Measurements from ENCODE around the gene CNTROB. TPM values are rescaled to one million over a fixed set of nuclear protein-coding genes. Genes with fewer than 3 reads are reported as not detected.
"Not testable (repeated sequence)": the region's sequence is repeated elsewhere in the genome, so short reads cannot be mapped to it uniquely, and the experiment has no call there.

CNTROB gene
- polyA plus RNA-seq, 4 donors, result 44.2 to 67.3 (median 54.4) TPM

DNA sequence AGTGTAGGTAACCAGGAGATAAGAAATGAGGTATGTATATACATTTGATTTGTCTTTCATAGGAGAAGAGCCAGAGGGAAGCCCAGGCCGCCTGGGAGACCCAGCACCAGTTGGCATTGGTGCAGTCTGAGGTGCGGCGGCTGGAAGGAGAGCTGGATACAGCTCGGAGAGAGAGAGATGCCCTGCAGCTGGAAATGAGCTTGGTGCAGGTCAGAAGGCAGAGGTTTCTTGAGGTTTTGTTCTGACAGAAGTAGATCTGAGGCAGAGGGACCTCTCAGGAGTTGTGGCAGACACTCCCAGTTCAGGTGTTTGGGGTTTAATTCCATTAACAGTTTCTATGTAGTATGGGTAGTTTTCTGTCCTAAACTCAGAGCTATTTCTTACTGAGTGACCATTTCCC is 8.0 kb downstream of the CNTROB start:
- DNase-seq (ENCODE audit: low read depth in 4 of 4, low spot score in 3 of 4), result no peak

DNA sequence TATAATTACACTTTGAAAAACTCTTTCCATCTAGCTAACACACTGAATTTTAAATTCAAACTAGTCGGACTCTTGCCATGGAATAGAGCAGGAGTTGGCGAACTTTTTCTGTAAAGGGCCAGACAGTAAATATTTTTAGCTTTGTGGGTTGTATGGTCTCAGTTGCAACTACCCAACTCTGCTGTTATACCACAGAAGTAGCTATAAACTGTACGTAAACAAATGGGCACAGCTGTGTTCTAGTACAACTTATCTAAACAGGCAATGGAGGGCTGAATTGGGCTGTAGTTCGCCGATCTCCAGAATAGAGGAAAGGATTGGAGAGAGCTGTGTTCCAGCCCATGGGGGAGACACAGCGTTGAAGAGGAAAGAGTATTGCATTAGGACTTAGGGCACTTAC is 8.7 kb downstream of the CNTROB start:
- no peak for DNase-seq (ENCODE audit: low read depth in 4 of 4, low spot score in 3 of 4)

DNA sequence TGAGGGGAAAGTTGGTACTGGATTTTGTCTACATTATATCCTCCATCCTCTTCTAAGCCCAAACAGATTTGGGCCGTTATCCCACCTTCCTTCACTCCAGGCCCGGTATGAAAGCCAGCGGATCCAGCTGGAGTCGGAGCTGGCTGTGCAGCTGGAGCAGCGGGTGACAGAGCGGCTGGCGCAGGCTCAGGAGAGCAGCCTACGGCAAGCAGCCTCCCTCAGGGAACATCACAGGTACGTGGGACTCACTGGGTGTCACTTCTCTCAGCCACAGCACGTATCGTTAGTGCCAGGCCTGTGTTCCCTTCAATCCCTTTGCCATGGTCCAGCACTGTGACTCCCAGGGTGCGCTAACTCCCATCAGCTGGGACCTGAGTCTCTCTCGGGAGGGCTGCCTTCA is 11.3 kb downstream of the CNTROB start:
- no peak for DNase-seq (ENCODE audit: low read depth in 4 of 4, low spot score in 3 of 4)

DNA sequence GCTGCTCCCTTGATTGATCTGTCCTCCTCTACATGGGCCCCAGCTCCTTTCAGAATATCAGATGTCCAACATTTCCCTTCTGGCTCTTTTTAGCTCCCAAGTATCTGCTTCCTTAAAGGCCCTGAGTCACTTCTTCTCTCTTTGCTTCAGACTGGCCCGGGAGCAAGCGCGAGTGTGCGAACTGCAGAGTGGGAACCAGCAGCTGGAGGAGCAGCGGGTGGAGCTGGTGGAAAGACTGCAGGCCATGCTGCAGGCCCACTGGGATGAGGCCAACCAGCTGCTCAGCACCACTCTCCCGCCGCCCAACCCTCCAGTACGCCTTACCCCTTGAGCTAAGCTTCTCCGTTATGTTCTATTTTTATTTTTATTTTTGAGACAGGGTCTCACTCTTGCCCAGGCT is 12.3 kb downstream of the CNTROB start:
- no peak for DNase-seq (ENCODE audit: low read depth in 4 of 4, low spot score in 3 of 4)

DNA sequence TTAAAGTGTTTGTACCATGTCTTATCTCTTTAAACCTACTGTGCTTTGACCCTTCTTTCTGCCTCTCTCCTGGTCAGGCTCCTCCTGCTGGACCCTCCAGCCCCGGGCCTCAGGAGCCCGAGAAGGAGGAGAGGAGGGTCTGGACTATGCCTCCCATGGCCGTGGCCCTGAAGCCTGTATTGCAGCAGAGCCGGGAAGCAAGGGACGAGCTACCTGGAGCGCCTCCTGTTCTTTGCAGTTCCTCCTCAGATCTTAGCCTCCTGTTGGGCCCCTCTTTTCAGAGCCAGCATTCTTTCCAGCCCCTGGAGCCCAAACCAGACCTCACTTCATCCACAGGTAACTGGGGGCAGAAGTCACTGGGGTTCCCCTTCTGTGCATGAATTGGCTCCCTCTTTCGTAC is 13.6 kb downstream of the CNTROB start:
- DNase-seq (ENCODE audit: low read depth in 4 of 4, low spot score in 3 of 4), result no peak

DNA sequence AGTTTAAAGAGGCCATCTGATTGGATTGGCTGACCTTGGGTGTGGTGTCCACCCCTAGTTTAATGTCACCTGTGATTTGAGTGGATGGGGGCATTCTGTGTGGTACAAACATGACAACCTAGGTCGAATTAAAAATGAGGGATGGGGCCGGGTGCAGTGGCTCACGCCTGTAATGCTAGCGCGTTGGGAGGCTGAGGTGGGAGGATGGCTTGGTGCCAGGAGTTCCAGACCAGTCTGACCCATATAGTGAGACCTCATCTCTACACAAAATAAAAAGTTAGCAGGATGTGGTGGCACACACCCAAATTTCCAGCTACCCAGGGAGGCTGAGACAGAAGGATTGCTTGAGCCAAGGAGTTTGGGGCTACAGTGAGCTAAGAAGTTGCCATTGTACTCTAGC is 14.4 kb downstream of the CNTROB start:
- DNase-seq (ENCODE audit: low read depth in 4 of 4, low spot score in 3 of 4), result no peak

DNA sequence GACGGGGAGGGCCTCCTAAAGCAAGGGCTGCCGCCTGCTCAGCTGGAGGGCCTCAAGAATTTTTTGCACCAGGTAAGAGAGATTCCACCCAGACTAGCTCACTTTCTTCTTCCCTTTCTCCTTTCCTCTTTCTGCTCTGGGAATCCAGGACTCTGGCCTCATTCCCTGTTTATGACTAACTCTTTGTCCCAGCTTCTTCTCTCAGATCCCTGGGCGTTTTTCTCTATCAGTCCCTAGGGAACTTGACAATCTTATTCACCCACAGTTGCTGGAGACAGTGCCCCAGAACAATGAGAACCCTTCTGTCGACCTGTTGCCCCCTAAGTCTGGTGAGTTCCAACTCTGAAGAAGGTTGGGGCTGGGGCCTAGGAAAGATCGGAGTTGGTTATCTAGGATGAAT is 15.6 kb downstream of the CNTROB start:
- no peak for DNase-seq (ENCODE audit: low read depth in 4 of 4, low spot score in 3 of 4)

DNA sequence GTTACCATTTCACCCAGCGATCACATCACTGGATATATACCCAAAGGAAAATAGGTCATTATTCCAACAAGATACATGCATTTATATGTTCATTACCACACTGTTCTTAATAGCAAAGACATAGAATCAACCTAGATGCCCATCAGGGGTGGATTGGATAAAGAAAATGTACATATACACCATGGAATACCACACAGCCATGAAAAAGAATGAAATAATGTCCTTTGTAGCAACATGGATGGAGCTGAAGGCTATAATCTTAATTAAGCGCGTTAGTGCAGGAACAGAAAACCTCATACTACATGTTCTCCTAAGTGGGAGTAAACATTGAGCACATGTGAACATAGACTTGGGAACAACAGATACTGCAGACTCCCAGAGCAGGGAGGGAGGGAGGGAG is 18.6 kb downstream of the CNTROB start:
- DNase-seq (ENCODE audit: low read depth in 4 of 4, low spot score in 3 of 4), result no peak

DNA sequence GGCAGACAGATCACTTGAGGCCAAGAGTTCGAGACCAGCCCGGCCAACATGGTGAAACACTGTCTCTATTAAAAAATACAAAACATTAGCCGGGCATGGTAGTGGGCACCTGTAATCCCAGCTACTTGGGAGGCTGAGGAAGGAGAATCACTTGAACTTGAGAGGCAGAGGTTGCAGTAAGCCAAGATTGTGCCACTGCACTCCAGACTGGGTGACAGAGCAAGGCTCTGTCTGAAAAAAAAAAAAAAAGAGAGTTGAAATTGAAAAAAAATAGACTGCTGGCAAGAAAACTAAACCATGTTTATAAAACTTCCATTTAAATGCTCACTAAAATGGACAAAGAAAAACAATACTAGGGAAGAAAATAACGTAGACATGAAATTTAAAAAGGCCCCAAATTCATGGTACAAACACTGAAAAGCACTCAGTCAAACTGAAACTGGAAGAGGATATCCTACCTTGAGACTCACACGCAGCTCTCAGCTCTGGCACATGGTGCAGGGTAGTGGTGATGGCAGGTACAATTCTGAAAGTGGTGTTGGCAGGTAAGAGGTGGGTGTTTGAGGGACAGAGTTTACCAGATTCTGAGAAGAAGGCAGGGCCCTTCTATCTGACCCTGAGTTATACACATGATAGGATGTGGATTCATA is 19.3 kb downstream of the CNTROB start:
- DNase-seq (ENCODE audit: low read depth in 4 of 4, low spot score in 3 of 4), result no peak

DNA sequence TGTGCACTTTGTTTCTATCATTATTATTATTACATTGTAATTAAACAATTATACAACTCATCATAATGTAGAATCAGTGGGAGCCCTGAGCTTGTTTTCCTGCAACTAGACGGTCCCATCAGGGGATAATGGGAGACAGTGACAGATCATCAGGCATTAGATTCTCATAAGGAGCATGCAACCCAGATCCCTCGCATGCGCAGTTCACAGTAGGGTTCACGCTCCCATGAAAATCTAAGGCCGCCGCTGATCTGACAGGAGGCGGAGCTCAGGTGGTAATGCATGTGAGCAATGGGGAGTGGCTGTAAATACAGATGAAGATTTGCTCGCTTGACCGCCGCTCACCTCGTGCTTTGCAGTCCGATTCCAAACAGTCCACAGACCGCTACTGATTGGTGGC is 21.3 kb downstream of the CNTROB start:
- DNase-seq (ENCODE audit: low read depth in 4 of 4, low spot score in 3 of 4), result not testable (repeated sequence)

DNA sequence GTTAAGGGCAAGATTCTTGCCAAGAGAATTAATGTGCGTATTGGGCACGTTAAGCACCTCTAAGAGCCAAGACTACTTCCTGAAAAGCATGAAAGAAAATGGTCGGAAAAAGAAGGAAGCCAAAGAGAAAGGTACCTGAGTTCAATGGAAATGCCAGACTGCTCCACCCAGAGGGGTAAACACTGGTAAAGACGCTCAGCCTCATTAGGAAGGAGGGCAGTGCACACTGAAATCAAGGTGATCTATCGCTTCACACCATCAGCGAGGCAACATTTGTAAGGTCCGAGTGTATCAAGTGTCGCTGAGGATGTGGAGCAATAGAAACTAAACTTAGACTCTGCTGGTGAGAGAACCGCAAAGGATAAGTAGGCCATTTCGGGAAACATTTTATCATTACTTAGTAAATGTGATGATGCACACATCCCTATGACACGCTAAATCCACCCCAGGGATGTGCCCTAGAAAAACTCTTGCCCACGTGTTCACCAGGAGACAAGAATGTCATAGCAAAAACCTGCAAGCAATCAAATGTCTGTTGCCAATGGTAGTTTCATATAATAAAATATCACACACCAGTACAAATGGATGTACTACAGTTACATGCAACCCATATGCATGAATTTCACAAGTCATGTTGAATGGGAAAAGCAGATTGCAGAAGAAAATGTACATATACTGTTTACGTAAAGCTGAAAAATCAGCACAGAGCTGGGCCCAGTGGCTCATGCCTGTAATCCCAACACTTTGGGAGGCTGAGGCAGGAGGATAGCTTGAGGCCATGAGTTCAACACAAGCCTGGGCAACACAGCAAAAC is 23.6 kb downstream of the CNTROB start:
- DNase-seq (ENCODE audit: low read depth in 4 of 4, low spot score in 3 of 4), result no peak

DNA sequence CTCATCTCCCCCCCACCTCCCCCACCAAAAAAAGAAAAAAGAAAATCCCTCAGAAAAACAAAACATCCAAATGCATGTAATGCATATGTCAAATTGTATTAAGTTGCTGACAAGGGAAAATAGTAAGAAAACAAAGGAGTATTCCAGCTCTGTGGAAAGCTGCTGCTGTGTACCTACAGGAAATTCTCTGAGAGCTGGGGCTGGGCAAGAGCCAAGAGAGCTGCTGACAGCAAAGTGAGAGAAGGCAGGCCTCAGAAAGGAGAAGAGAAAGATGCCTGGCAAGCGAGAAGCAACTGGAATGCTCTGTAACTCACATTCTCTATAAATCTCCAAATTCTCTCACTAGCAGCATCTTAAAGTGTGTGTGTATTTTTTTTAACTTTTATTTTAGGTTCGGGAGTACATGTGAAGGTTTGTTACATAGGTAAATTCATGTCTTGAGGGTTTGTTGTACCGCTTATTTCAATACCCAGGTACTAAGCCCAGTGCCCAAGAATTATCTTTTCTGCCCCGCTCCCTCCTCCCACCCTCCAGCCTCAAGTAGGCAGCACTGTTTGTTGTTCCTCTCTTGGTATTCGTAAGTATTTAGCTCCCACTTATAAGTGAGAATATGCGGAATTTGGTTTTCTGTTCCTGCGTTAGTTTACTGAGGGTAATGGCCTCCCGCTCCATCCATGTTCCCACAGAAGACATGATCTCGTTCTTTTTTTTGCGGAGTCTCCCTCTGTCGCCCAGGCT is 24.4 kb downstream of the CNTROB start:
- DNase-seq (ENCODE audit: low read depth in 4 of 4, low spot score in 3 of 4), result peak in 1 of 4 donors; percentile 3

DNA sequence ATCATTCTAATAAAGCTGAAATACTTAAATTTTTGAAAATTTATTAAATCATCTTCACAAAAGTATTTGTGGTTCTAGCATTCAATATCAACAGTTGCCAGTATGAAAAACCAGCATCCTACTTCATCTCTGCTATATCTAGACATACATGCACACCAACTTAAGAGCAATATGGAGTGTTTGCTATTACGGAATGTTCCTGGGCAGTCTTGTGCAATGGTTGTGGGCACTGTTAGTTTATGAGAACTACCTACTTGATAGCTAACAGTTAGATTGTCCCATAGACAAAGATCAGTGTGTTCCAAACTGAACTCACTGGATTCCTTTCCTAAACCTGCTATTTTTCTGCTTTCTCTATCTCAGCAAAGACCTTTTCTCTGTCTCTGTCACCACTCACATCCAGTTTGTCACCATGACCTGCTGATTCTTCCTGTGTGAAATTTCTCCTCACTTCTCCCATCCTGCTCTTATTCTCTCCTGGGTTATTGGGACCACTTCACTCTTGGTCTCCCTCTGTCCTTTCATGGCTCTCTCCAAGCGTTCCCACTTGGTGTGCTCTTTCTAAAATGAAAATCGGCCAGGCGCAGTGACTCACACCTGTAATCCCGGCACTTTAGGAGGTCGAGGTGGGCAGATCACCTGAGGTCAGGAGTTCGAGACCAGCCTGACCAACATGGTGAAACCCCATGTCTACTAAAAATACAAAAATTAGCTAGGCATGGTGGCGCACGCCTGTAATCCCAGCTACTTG is 27.7 kb downstream of the CNTROB start:
- no peak for DNase-seq (ENCODE audit: low read depth in 4 of 4, low spot score in 3 of 4)

DNA sequence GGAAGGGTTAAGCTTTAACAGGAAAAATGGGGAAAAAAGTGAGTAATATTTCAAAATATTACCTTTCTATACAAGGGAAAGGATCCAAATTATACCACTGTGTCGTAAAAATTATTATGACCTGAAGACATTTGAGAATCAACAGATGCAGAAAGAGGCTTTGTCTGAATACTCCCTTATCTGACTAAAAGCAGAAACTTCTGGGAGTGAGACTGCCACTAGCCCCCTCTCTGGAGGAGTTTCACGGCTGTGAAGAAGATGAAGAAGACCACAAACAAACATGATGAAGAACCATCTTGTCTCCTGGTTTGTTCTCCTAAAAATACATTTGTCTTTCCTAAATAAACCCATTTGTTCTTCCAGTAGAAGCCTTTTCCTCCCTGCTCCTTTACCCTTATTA is 29.4 kb downstream of the CNTROB start:
- no peak for DNase-seq (ENCODE audit: low read depth in 4 of 4, low spot score in 3 of 4)

DNA sequence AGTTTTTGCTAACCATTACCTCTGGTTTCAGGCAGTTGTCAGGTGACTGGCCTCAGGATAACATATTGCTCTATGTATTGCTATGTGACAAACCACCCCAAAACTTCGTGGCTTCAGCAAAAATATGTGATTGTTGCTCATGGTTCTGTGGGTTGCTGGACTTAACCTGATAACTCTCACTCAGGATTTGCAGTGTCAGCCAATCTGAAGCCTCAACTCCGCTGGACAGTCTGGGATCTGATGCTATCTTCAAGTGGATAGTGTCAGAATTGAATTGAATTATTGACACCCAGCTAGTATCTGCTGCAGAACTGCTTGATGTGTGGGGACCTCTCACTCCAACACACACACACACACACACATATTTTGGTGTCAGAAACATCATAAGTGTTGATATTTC is 35.7 kb downstream of the CNTROB start:
- DNase-seq (ENCODE audit: low read depth in 4 of 4, low spot score in 3 of 4), result no peak

DNA sequence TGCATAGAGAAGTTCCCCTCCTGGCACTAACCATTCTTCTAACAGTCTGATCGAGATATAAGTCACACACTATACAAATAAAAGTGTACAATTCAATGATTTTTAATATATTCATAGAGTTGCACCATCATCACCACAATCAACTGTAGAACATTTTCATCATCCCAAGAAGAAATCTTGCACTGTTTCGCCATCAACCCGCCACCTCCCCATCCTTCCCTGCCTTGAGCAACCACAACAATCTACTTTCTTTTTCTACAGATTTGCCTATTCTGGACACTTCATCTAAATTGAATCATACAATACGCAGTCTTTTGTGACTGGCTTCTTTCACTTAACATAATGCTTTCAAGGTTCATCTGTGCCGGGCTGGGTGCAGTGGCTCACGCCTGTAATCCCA is 37.4 kb downstream of the CNTROB start:
- DNase-seq (ENCODE audit: low read depth in 4 of 4, low spot score in 3 of 4), result no peak

DNA sequence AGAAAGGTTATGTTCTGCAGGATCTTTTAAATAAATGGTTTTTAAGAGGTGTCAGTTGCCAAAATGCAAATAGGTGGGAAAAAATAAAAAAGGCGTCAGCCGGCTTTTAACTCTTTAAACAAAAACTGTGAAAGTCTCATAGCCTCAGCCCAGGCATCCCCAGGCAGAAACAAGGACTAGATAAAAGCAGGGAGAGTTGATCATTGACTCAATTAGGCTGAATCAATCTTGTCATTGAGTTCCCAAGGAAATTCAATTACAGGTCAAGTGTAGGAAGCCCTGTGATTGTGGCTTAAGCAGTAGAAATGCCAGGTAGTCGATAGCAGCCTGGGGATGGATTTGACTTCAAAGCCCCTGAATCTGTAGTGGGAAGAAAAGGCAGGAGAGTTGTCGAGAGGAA is 39.6 kb downstream of the CNTROB start:
- no peak for DNase-seq (ENCODE audit: low read depth in 4 of 4, low spot score in 3 of 4)

DNA sequence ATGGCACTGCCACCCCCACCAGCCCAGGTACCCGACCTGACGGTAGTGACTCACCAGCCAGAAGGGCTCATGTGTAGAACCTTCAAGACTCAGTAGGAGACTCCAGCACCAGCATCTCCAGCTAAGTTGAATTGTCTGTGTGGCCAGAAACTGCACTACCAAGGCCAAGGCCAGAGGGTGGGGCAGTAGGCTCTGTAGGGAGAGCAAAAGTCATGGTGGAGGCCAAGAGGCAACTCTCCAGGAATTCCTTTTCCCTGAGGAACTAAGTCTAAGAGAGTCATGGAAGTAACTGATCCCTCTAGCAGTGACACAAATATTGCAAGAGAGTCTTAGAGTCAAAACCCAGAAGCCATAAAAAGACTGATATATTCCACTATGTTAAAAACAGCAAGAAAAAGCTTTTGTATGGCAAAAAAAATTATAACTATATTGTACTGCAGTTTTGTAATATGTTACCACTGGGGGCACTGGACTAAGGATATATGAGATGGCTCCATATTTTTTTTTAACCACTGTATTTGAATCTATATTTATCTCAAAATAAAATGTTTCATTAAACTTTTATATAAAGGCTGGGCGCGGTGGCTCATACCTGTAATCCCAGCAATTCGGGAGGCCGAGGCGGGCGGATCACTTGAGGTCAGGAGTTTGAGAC is 40.3 kb downstream of the CNTROB start:
- DNase-seq (ENCODE audit: low read depth in 4 of 4, low spot score in 3 of 4), result no peak

DNA sequence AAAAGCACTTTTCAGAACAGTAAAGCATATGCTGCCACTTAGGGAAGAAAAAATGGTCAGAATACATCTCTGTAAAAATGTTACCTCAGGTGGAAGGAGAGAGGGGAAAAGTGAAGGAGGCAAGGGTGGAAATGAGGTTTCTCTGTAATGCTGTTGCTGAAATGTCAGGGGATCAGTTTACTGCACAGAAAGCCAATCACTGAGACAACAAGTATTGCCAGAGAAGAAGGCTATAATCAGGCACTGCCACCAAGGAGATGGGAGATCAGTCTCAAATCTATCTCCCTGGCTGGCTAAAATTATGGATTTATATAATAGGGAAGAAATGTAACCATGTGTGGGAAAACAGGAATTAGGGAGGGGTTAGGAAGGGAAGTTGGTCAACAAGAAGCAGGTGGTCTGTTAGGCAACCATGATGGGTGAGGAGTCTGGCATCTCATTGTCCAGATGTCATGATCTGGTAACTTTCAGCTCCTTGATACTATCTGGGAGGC is 42.7 kb downstream of the CNTROB start:
- no peak for DNase-seq (ENCODE audit: low read depth in 4 of 4, low spot score in 3 of 4)

DNA sequence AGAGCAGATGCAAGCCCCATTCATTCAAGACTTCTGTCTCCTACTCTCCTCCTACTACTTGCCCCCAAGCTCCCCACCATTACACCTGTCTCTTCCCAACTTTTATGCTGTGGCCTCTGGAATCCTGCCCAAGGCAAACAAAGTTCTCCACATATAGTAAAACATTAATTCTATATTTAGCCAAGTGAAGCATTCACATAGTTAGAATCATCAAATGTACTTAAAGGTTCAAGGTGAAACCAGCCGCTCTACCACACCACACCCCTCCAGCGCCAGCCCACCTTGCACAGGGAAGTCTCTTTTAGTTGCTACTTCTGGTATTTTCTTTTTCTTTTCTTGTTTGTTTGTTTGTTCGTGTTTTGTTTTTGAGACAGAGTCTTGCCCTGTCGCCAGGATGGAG is 45.0 kb downstream of the CNTROB start:
- no peak for DNase-seq (ENCODE audit: low read depth in 4 of 4, low spot score in 3 of 4)
